Measurements from ENCODE around the gene C16orf90. TPM values are rescaled to one million over a fixed set of nuclear protein-coding genes. Genes with fewer than 3 reads are reported as not detected.
A peak's percentile ranks its signal among the peaks of the same experiment; 100 is the strongest.
"Not testable (repeated sequence)": the region's sequence is repeated elsewhere in the genome, so short reads cannot be mapped to it uniquely, and the experiment has no call there.

The C16orf90 gene, protein sequence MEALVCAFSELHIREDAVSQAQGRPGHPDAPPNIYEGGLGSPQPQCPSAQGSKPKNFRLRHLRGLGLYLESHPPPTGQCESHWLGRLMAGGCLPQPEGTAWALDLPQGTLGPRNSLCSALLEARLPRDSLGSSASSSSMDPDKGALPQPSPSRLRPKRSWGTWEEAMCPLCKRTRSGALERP
- total RNA-seq = not detected in 2 replicates

GRCh38 chr16:3495176-3495575, at the start of gene C16orf90:
TSS of gene C16orf90 (minus strand) at chr16:3495489. CDS start at chr16:3495421, 68 bp downstream.
- H3K4me1 Mint-ChIP-seq (ENCODE audit: low read depth) = peaks cover 6% of the 10 kb centered on the region
- peaks cover 3% of the 10 kb centered on the region for H3K27me3 Mint-ChIP-seq (ENCODE audit: insufficient read depth)
- no peak for DNase-seq (ENCODE audit: low spot score)
- no peaks in the 10 kb centered on the region for H3K9me3 Mint-ChIP-seq
- H3K4me3 Mint-ChIP-seq = no peak within 1 kb of the TSS
- intact Hi-C loops (cut with micrococcal nuclease) = no loop called here
- no peaks in the 10 kb centered on the region for H3K36me3 Mint-ChIP-seq (ENCODE audit: low read depth)
- H3K27ac Mint-ChIP-seq = no peak within 1 kb of the TSS

DNA sequence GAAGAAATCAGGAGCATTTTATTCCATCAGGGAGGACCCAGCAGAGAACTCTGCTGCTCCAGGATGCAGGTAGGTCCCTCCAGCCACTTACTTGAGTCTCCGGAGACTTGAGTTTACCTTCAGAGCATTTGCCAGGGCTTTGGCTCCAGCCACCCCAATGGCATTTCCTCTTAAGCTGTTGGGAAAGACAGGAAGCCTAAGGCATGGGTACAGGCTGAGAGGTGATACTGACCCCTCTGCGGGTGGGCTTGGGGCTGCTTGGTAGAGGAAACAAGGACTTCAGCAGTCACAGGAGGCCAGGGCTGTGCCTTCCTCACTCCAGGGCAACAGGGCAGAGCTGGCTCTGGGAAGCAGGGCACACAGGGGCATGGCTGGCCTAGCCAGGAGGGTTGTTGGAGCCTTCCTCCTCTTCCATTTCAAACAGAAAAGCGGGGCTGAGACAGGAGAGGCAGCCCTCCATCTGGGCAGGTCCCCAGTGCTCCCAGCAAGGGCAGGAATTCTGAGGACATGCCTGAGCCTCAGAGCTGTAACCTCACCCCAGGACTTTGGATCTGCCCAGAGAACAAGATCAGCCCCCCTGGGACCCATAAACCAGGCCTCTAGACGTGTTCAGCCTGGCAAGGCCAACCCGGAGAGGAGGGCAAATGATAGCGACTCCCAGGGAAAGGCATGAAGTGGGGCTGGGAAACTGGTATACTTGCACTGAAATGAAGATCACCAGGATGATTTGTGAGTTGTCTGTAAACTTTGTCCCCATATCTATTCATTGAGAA, 47.5 kb upstream of the C16orf90 start:
- intact Hi-C loops (cut with micrococcal nuclease) = no loop called here
- Mint-ChIP-seq H3K4me3 (no peak overlapping the region), H3K4me1 (ENCODE audit: low read depth) (peaks cover 4% of the 10 kb centered on the region), H3K36me3 (ENCODE audit: low read depth) (peaks cover 35% of the 10 kb centered on the region), H3K27ac (no peak overlapping the region), H3K27me3 (ENCODE audit: insufficient read depth) (no peaks in the 10 kb centered on the region), H3K9me3 (no peaks in the 10 kb centered on the region)
- no peak for DNase-seq (ENCODE audit: low spot score)

- intact Hi-C loops (cut with micrococcal nuclease) = no loop called here
- no peak for DNase-seq (ENCODE audit: low spot score)
- peaks cover 28% of the 10 kb centered on the region for H3K36me3 Mint-ChIP-seq (ENCODE audit: low read depth)
- no peak overlapping the region for H3K27ac Mint-ChIP-seq
- H3K27me3 Mint-ChIP-seq (ENCODE audit: insufficient read depth) = no peaks in the 10 kb centered on the region
- H3K9me3 Mint-ChIP-seq = no peaks in the 10 kb centered on the region
- no peak overlapping the region for H3K4me3 Mint-ChIP-seq
- no peaks in the 10 kb centered on the region for H3K4me1 Mint-ChIP-seq (ENCODE audit: low read depth)
Measured at GRCh38 chr16:3541527-3542155, 46.4 kb upstream of the C16orf90 start.

GRCh38 chr16:3538222-3538621, 42.9 kb upstream of the C16orf90 start:
- Mint-ChIP-seq H3K4me3 (no peak overlapping the region), H3K27ac (no peak overlapping the region), H3K9me3 (no peaks in the 10 kb centered on the region), H3K27me3 (ENCODE audit: insufficient read depth) (no peaks in the 10 kb centered on the region), H3K4me1 (ENCODE audit: low read depth) (no peaks in the 10 kb centered on the region), H3K36me3 (ENCODE audit: low read depth) (peaks cover 36% of the 10 kb centered on the region)
- no peak for DNase-seq (ENCODE audit: low spot score)
- intact Hi-C loops (cut with micrococcal nuclease) = no loop called here

DNA sequence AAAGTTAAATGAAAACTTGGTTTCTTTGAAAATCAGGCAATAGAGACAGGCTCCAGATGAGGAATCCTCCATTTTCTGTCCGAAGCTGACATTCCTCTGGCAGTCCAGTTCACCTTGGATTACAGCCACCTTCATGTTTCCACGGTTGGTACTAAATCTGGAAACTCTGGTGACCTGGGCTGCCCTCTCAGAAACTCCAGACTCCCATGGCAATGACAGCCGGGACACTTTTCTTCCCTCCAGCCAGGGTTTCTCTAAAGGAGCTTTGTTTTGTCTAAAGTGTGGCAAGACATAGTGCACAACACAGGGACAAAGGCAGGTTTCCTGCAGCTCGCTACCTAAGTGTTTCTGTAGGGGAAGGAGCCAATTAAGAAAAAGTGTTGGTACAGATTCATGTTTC, 41.6 kb upstream of the C16orf90 start:
- Mint-ChIP-seq H3K36me3 (ENCODE audit: low read depth) (peaks cover 37% of the 10 kb centered on the region), H3K4me1 (ENCODE audit: low read depth) (no peaks in the 10 kb centered on the region), H3K4me3 (no peak overlapping the region), H3K9me3 (no peaks in the 10 kb centered on the region), H3K27ac (no peak overlapping the region), H3K27me3 (ENCODE audit: insufficient read depth) (no peaks in the 10 kb centered on the region)
- intact Hi-C loops (cut with micrococcal nuclease) = no loop called here
- no peak for DNase-seq (ENCODE audit: low spot score)

DNA sequence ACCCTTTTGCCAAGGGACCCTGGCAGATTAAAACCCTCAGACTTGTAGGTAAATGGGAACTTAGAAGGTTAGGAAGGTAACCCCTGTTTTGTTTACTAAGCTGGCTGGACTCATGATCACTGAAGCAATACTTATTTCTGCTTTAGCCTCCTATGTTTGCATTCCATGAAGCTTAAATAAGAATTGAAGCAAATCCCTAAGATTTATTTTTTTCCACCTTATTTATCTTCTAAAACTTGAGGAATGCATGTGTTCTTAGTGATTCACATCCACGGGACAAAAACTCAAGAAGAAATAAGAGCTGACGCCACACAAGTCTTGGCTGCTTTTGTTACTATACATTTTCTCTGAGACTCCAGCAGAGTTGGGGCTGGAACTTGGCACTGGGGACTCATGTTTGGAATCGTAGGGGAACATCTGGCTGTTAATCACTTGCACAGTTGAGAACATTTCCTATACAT, 41.0 kb upstream of the C16orf90 start:
- Mint-ChIP-seq H3K9me3 (no peaks in the 10 kb centered on the region), H3K27ac (no peak overlapping the region), H3K27me3 (ENCODE audit: insufficient read depth) (no peaks in the 10 kb centered on the region), H3K4me3 (no peak overlapping the region), H3K4me1 (ENCODE audit: low read depth) (no peaks in the 10 kb centered on the region), H3K36me3 (ENCODE audit: low read depth) (peaks cover 38% of the 10 kb centered on the region)
- intact Hi-C loops (cut with micrococcal nuclease) = no loop called here
- DNase-seq (ENCODE audit: low spot score) = no peak

- H3K36me3 Mint-ChIP-seq (ENCODE audit: low read depth) = peaks cover 37% of the 10 kb centered on the region
- intact Hi-C loops (cut with micrococcal nuclease) = no loop called here
- H3K27me3 Mint-ChIP-seq (ENCODE audit: insufficient read depth) = no peaks in the 10 kb centered on the region
- no peaks in the 10 kb centered on the region for H3K4me1 Mint-ChIP-seq (ENCODE audit: low read depth)
- no peak for DNase-seq (ENCODE audit: low spot score)
- H3K4me3 Mint-ChIP-seq = no peak overlapping the region
- H3K27ac Mint-ChIP-seq = peak overlapping the region; percentile 4
- no peaks in the 10 kb centered on the region for H3K9me3 Mint-ChIP-seq
Measured at GRCh38 chr16:3534126-3534525, 38.8 kb upstream of the C16orf90 start.

- Mint-ChIP-seq H3K9me3 (no peaks in the 10 kb centered on the region), H3K36me3 (ENCODE audit: low read depth) (peaks cover 43% of the 10 kb centered on the region), H3K4me3 (no peak overlapping the region), H3K27ac (no peak overlapping the region), H3K27me3 (ENCODE audit: insufficient read depth) (no peaks in the 10 kb centered on the region), H3K4me1 (ENCODE audit: low read depth) (peaks cover 7% of the 10 kb centered on the region)
- DNase-seq (ENCODE audit: low spot score) = no peak
- intact Hi-C loops (cut with micrococcal nuclease) = no loop called here
Measured at GRCh38 chr16:3532741-3533140, 37.5 kb upstream of the C16orf90 start.

- no peaks in the 10 kb centered on the region for H3K27me3 Mint-ChIP-seq (ENCODE audit: insufficient read depth)
Measured at GRCh38 chr16:3530371-3530914, 35.2 kb upstream of the C16orf90 start.

GRCh38 chr16:3529175-3529574, 33.9 kb upstream of the C16orf90 start:
- intact Hi-C loops (cut with micrococcal nuclease) = no loop called here
- DNase-seq (ENCODE audit: low spot score) = no peak
- H3K27ac Mint-ChIP-seq = no peak overlapping the region
- peaks cover 8% of the 10 kb centered on the region for H3K4me1 Mint-ChIP-seq (ENCODE audit: low read depth)
- no peaks in the 10 kb centered on the region for H3K27me3 Mint-ChIP-seq (ENCODE audit: insufficient read depth)
- peaks cover 42% of the 10 kb centered on the region for H3K36me3 Mint-ChIP-seq (ENCODE audit: low read depth)
- no peak overlapping the region for H3K4me3 Mint-ChIP-seq
- no peaks in the 10 kb centered on the region for H3K9me3 Mint-ChIP-seq

More at GRCh38 chr16:3530371-3530914, 35.2 kb upstream of the C16orf90 start:
- intact Hi-C loops (cut with micrococcal nuclease) = no loop called here
- peaks cover 40% of the 10 kb centered on the region for H3K36me3 Mint-ChIP-seq (ENCODE audit: low read depth)
- H3K4me1 Mint-ChIP-seq (ENCODE audit: low read depth) = peaks cover 8% of the 10 kb centered on the region
- H3K4me3 Mint-ChIP-seq = no peak overlapping the region
- no peaks in the 10 kb centered on the region for H3K9me3 Mint-ChIP-seq
- no peak overlapping the region for H3K27ac Mint-ChIP-seq
- no peak for DNase-seq (ENCODE audit: low spot score)

DNA sequence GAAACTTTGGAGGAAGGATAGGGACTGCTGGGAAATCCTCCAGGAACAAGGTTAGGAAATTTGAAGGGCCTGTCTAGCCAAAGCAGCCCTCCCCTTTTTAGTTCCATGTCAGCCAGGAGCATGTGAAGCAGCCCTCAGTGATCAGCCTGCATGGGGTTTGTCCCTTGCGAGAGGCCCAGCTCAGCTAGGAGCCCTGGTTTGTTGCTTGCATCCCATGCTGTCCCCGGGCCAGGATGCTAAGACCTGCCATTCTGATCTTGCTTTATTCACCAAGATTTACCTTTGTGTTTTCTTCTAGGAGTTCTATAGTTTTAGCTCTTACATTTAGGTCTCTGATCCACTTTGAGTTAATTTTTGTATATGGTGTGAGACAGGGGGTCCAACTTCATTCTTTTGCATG, 33.1 kb upstream of the C16orf90 start:
- Mint-ChIP-seq H3K36me3 (ENCODE audit: low read depth) (peaks cover 35% of the 10 kb centered on the region), H3K4me1 (ENCODE audit: low read depth) (peaks cover 8% of the 10 kb centered on the region), H3K4me3 (no peak overlapping the region), H3K27ac (peak overlapping the region; percentile 21), H3K9me3 (no peaks in the 10 kb centered on the region), H3K27me3 (ENCODE audit: insufficient read depth) (no peaks in the 10 kb centered on the region)
- no peak for DNase-seq (ENCODE audit: low spot score)
- intact Hi-C loops (cut with micrococcal nuclease) = no loop called here

GRCh38 chr16:3527216-3527829, 32.0 kb upstream of the C16orf90 start:
- H3K27ac Mint-ChIP-seq; H3K4me1 Mint-ChIP-seq (ENCODE audit: low read depth); H3K27me3 Mint-ChIP-seq (ENCODE audit: insufficient read depth); H3K4me3 Mint-ChIP-seq; DNase-seq (ENCODE audit: low spot score); H3K9me3 Mint-ChIP-seq: not testable (repeated sequence)
- intact Hi-C loops (cut with micrococcal nuclease) = loop anchor here (2.0 kb wide), 1 partner anchor 83 kb away; the partner anchor contains the start of gene SLX4
- peaks cover 37% of the 10 kb centered on the region for H3K36me3 Mint-ChIP-seq (ENCODE audit: low read depth)

Data from activated T-helper 1 cell treated with anti-CD3 and anti-CD28 coated beads, Interleukin-12 subunit alpha, Interleukin-12 subunit beta, Interleukin-2, Interleukin-4 antibody, amounts not matched to agents 30 ng/mL and 10 ng/mL and 1 ng/mL, durations not matched to agents 14 hours and 24 hours and 36 hours (primary cell).